ENCODE data around the gene ZNF571. TPM values are rescaled to one million over a fixed set of nuclear protein-coding genes. Genes with fewer than 3 reads are reported as not detected.

Gene ZNF571
- 1.7 and 4.4 TPM in 2 replicates for total RNA-seq

GRCh38 chr19:37594304-37594981 lies at the start of gene ZNF571, which contains the start of gene ZNF540:
TSS of gene ZNF571 (minus strand) at chr19:37594792. CDS start at chr19:37586676, 8,116 bp downstream.
TSS of gene ZNF540 (plus strand) at chr19:37594876. CDS start at chr19:37598448, 3,572 bp downstream.
- DNase-seq: peak; percentile 95

DNA sequence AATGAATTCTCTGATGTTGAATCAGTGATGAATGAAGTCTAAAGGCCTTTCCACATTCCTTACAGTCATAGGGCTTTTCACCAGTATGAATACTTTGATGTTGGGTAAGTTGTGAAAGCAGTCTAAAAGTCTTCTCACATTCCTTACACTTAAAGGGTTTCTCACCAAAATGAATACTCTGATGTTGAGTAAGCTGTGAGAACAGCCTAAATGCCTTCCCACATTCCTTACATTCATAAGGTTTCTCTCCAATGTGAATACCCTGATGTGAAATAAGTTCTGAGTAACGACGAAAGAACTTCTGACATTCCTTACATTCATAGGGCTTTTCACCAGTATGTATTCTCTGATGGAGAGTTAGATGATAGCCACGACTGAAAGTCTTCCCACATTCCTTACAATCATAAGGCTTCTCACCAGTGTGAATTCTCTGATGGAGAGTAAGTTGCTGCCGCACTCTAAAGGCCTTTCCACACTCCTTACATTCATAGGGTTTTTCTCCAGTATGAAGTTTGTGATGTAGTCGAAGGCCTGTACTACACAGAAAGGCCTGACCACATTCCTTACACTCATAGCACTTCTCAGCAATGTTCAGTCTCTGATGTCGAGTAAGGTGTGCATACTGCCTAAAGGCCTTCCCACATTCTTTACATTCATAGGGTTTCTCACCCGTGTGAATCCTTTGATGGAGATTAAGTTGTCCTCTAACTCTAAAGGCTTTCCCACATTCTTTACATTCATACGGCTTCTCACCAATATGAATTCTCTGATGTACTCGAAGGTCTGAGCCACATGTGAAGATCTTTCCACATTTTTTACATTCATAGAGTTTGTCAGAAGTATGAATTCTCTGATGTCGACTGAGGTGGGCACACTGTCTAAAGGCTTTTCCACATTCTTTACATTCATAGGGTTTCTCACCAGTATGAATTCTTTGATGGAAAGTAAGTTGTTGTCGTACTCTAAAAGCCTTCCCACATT lies 40.8 kb upstream of the ZNF571 start:
- DNase-seq: no peak

DNA sequence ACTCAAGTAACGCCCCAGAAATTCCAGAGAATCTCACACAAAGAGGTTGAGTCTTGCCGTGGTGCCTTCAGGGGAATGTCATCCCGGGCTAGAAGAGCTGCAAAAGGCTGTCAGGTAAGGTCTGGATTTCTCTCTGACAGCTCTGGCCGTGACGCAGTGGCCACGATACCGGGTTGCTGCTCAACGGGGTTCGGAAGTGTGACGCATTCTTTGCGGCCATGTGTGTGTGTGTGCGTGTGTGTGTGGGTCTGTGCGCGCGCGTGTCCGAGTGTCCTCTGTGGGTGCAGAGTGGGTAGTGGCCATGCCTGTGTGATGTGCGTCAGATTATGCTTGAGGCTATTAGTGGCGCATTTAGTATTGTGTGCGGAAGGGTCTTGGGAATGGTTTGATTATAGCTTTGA lies 390 bp upstream of the ZNF571 start:
- DNase-seq: peak; percentile 53

- DNase-seq: no peak
These were observed 642 bp downstream of the ZNF571 start for GRCh38 chr19:37593996-37594303.

GRCh38 chr19:37583340-37583739 lies 11.3 kb downstream of the ZNF571 start:
- no peak for DNase-seq

DNA sequence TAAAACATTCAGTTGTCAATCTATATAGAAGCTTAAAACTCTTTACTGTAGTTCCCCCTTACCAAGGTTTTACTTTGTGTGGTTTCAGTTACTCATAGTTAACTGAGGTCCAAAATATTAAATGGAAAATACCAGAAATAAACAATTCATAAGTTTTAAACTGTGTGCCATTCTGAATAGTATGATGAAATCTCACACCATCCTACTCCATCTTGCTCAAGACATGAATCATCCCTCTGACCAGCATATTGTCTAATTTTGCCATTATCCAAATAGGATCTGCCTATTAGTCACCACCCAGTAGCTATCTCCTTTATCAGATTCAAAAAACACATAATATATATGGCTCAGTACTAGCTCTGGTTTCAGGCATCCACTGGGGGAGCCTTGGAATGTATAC lies 22.4 kb downstream of the ZNF571 start:
- no peak for DNase-seq

DNA sequence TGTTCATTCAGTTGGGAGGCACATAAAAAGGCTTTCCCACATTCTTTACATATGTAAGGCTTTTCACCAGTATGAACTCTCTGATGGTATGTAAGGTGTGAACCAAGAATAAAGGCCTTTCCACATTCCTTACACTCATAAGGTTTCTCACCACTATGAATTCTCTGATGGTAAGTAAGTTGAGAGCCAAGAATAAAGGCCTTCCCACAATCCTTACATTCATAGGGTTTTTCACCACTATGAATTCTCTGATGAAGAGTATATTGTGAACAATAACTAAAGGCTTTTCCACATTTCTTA lies 29.3 kb downstream of the ZNF571 start:
- DNase-seq: peak; percentile 1

GRCh38 chr19:37564624-37565369 lies 29.8 kb downstream of the ZNF571 start:
- DNase-seq: peak; percentile 1

DNA sequence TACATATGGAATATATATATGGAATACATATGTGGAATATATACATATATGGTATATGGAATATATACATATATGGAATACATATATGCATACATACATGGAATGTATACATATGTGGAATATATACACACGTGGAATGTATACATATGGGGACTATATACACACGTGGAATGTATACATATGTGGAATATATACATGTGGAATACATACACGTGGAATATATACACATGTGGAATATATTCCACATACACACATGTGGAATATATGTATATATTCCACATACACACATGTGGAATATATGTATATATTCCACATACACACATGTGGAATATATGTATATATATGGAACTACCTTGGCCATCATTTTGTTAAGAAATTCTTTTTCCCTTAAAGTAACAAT lies 31.1 kb downstream of the ZNF571 start:
- no peak for DNase-seq

DNA sequence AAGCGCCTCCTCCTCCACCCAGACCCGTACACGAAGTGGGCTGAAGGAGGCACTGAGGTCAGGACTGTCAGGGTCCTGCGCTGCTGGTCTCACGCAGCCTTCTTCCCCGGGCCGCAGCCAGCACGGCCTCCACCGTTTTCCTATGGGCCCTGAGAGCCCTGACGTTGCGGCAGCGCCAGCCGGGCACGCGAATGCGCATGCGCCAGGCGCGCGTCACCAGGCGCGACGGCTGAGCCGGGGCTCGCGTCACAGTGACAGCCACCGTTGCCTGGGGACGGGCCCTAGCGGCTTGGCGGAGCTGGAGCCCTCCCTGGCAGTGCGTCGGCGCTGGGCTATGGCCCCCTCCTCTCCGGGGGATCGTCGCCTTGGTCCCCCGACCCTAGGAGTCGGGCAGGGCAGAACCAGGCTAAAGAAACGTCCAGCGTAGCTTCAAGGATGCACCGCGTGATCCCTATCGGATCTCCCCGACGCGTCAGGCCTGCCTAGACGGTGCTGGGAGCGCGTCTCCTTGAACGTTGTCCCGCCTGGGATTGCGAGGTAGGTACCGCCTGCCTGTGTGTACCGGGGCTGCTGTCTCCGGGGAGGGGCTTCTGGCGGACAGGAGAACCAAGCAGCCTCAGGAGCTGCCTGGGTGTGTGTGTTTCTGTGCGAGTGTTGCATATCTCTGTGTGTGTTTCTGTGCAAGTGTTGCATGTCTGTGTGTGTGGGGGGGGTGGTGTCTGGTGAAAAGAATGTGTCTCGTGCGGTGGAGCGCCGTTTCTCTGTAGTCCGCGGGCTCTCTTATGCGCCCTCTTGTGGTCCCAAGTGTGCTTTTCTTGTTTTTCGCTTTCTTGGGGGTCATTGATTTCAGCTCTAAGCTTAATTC lies 43.2 kb downstream of the ZNF571 start:
- DNase-seq: peak; percentile 84

DNA sequence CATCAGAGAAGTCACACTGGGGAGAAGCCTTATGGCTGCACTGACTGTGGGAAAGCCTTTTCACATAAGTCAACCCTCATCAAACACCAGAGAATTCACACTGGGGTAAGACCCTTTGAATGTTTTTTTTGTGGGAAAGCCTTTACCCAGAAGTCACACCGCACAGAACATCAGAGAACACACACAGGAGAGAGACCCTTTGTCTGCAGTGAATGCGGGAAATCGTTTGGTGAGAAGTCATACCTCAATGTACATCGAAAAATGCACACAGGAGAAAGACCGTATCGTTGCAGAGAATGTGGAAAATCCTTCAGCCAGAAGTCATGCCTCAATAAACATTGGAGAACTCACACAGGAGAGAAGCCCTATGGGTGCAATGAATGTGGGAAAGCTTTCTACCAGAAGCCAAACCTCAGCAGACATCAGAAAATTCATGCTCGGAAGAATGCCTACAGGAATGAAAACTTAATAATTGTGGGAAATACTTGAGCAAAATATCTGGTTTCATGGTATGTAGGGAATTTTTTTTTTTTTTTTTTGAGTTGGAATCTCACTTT lies 57.1 kb downstream of the ZNF571 start:
- DNase-seq: no peak

- no peak for DNase-seq
These were observed 74.7 kb downstream of the ZNF571 start for GRCh38 chr19:37519890-37520289.

Other genes starting within 250 kb of the ZNF571 start
- 5.0 and 6.0 TPM in 2 replicates for gene ZNF527, start 223.7 kb downstream of the ZNF571 start, total RNA-seq
- 6.1 and 7.5 TPM in 2 replicates for gene ZNF569, start 127.3 kb downstream of the ZNF571 start, total RNA-seq
- 8.8 and 10.2 TPM in 2 replicates for gene ZNF570, start 125.4 kb downstream of the ZNF571 start, total RNA-seq
- 1.1 and 1.2 TPM in 2 replicates for gene ZNF793, start 87.9 kb downstream of the ZNF571 start, total RNA-seq
- 0.17 and 1.1 TPM in 2 replicates for gene ZNF540, start 84 bp upstream of the ZNF571 start, total RNA-seq
- 14.8 and 23.3 TPM in 2 replicates for gene ZFP30, start 60.7 kb upstream of the ZNF571 start, total RNA-seq
- gene ZNF607, start 125.0 kb upstream of the ZNF571 start, total RNA-seq: 4.6 and 4.8 TPM in 2 replicates
- 4.8 and 4.9 TPM in 2 replicates for gene ZNF573, start 184.8 kb upstream of the ZNF571 start, total RNA-seq